Caki2 (cell line): ENCODE measurements around the gene C3orf52. TPM values are rescaled to one million over a fixed set of nuclear protein-coding genes. Genes with fewer than 3 reads are reported as not detected.

ENCODE experiments used
- total RNA-seq: library from RNA; depleted of rRNA; stranded (reverse); fragments of >200 nt; shearing (Covaris generic); gene quantifications from 2 replicates; pipeline ENCODE4 v1.2.3, GENCODE V29; 2014; ENCODE audit warnings: low replicate concordance; rRNA removed

C3orf52 gene
- total RNA-seq, 1 experiment from 2014 or later = 8.8 TPM

Other genes with a start within 250 kb of the C3orf52 start
- gene PHLDB2, start 227.1 kb upstream of the C3orf52 start, total RNA-seq = 10.3 and 13.1 TPM in 2 replicates
- 21.3 and 59.1 TPM in 2 replicates for gene ABHD10, start 107.4 kb upstream of the C3orf52 start, total RNA-seq
- 1.2 and 1.9 TPM in 2 replicates for gene TAGLN3, start 87.5 kb upstream of the C3orf52 start, total RNA-seq
- gene TMPRSS7, start 51.7 kb upstream of the C3orf52 start, total RNA-seq = not detected in 2 replicates
- gene GCSAM, start 46.9 kb downstream of the C3orf52 start, total RNA-seq = not detected in 2 replicates
- gene SLC9C1, start 207.8 kb downstream of the C3orf52 start, total RNA-seq = not detected in 2 replicates
- not detected in 2 replicates for gene CD200, start 246.8 kb downstream of the C3orf52 start, total RNA-seq